Posterior cingulate gyrus (tissue), 11 donors: ENCODE results near the gene HRH2.
"Not testable (repeated sequence)": the region's sequence is repeated elsewhere in the genome, so short reads cannot be mapped to it uniquely, and the experiment has no call there.

Experiments used
- DNase-seq, 10 donors: peaks; one replicate each; pipeline versions ENCODE4 v3.0.0 to v3.0.0-alpha.2; 2020 to 2021; ENCODE audit warnings: mixed read lengths in 3 of 10
- intact Hi-C: fragments of 100-400 bp; cut with DNase I; formaldehyde crosslinking; loops from one replicate; pipeline ENCODE4 v1.15.1; 2023

HRH2 gene

GRCh38 chr5:175642998-175643397 is 14.9 kb upstream of the HRH2 start:
- no peak for DNase-seq
- intact Hi-C loops: no loop called here

- intact Hi-C loops: no loop called here
- DNase-seq: no peak
Observed at GRCh38 chr5:175646251-175646650, 11.6 kb upstream of the HRH2 start.

- intact Hi-C loops: no loop called here
- no peak for DNase-seq
Observed at GRCh38 chr5:175649967-175650366, 7.9 kb upstream of the HRH2 start.

- intact Hi-C loops, DNase-seq: not testable (repeated sequence)
Observed at GRCh38 chr5:175650430-175651205, 7.3 kb upstream of the HRH2 start.

GRCh38 chr5:175652741-175653663 is 4.9 kb upstream of the HRH2 start:
- DNase-seq: no peak
- intact Hi-C loops: no loop called here

GRCh38 chr5:175653763-175654162 is 4.1 kb upstream of the HRH2 start:
- DNase-seq: no peak
- intact Hi-C loops: no loop called here

- intact Hi-C loops: no loop called here
- DNase-seq: peak in 1 of 10 donors; percentile 51
Observed at GRCh38 chr5:175654339-175654738, 3.5 kb upstream of the HRH2 start.

- DNase-seq: peak in 1 of 10 donors; percentile 58
- intact Hi-C loops: no loop called here
Observed at GRCh38 chr5:175654807-175655206, 3.1 kb upstream of the HRH2 start.

- intact Hi-C loops: no loop called here
- DNase-seq: no peak
Observed at GRCh38 chr5:175655411-175655810, 2.5 kb upstream of the HRH2 start.

- peak in 1 of 10 donors; percentile 65 for DNase-seq
- intact Hi-C loops: no loop called here
Observed at GRCh38 chr5:175656966-175657365, 905 bp upstream of the HRH2 start.

- DNase-seq: peak in 4 of 10 donors; percentile 47 to 88 (median 84)
- intact Hi-C loops: no loop called here
Observed at GRCh38 chr5:175658299-175659145, 651 bp downstream of the HRH2 start.

- intact Hi-C loops: no loop called here
Observed at GRCh38 chr5:175659546-175660253, 1.8 kb downstream of the HRH2 start.

GRCh38 chr5:175663186-175664184 is 5.6 kb downstream of the HRH2 start:
- peak in 1 of 10 donors; percentile 77 for DNase-seq
- intact Hi-C loops: no loop called here

More at GRCh38 chr5:175659546-175660253, 1.8 kb downstream of the HRH2 start:
- peak in 1 of 10 donors; percentile 82 for DNase-seq

GRCh38 chr5:175664723-175665122 is 6.9 kb downstream of the HRH2 start:
- intact Hi-C loops: no loop called here
- DNase-seq: peak in 1 of 10 donors; percentile 70

GRCh38 chr5:175666216-175666615 is 8.3 kb downstream of the HRH2 start:
- intact Hi-C loops: no loop called here
- DNase-seq: no peak

- peak in 2 of 10 donors; percentile 70 to 75 for DNase-seq
- intact Hi-C loops: no loop called here
Observed at GRCh38 chr5:175668006-175668405, 10.1 kb downstream of the HRH2 start.

- intact Hi-C loops: no loop called here
- DNase-seq: no peak
Observed at GRCh38 chr5:175670372-175670771, 12.5 kb downstream of the HRH2 start.

- intact Hi-C loops: no loop called here
- DNase-seq: peak in 1 of 10 donors; percentile 79
Observed at GRCh38 chr5:175671013-175671412, 13.1 kb downstream of the HRH2 start.
